Natural killer cell (primary cell): ENCODE results near the gene RAB9A. TPM values are rescaled to one million over a fixed set of nuclear protein-coding genes. Genes with fewer than 3 reads are reported as not detected.

Experiments used
- ATAC-seq, 3 donors: fragments of 150-1000 bp in 2 of 3; fragments of 200-7000 bp in 1 of 3; cut with Tn5 transposase; 1 replicate in 1 of 3; 2 replicates in 2 of 3; pipeline ENCODE4 v1.10.0; 2021; ENCODE audit warnings: mild to moderate bottlenecking in 2 of 3, moderate library complexity in 2 of 3
- DNase-seq, 2 donors: peaks; one replicate each; pipeline versions ENCODE4 v3.0.0 to v3.0.0-alpha.2; 2013 to 2021; ENCODE audit warnings: mixed read lengths in 1 of 2
- H3K27ac ChIP-seq: one replicate; pipeline ENCODE4 v1.5.1; 2013; ENCODE audit warnings: mild to moderate bottlenecking, low read length
- H3K27me3 ChIP-seq: one replicate; pipeline ENCODE4 v1.6.1; 2013; ENCODE audit warnings: low read length; ENCODE audit not compliant: control insufficient read depth, insufficient read depth
- H3K36me3 ChIP-seq: one replicate; pipeline ENCODE4 v1.6.1; 2013; ENCODE audit warnings: low read length; ENCODE audit not compliant: control insufficient read depth, insufficient read depth
- H3K4me1 ChIP-seq: one replicate; pipeline ENCODE4 v1.6.1; 2013; ENCODE audit warnings: low read length; ENCODE audit not compliant: control insufficient read depth, insufficient read depth
- H3K4me3 ChIP-seq: one replicate; pipeline ENCODE4 v1.5.1; 2013; ENCODE audit warnings: low read length
- H3K9me3 ChIP-seq: one replicate; pipeline ENCODE4 v1.6.1; 2013; ENCODE audit warnings: low read length; ENCODE audit not compliant: control insufficient read depth, insufficient read depth
- H3K27ac Mint-ChIP-seq, 2 donors: one replicate each; pipeline ENCODE4 v1.8.0; 2022; ENCODE audit warnings: mild to moderate bottlenecking in 2 of 2, mixed read lengths in 2 of 2, moderate library complexity in 1 of 2
- H3K27me3 Mint-ChIP-seq, 2 donors: one replicate each; pipeline ENCODE4 v1.8.0; 2022; ENCODE audit warnings: low read depth in 2 of 2, mixed read lengths in 2 of 2
- H3K36me3 Mint-ChIP-seq: one replicate; pipeline ENCODE4 v1.8.0; 2022; ENCODE audit warnings: mixed read lengths
- H3K4me1 Mint-ChIP-seq, 2 donors: one replicate each; pipeline ENCODE4 v1.8.0; 2022; ENCODE audit warnings: mixed read lengths in 2 of 2
- H3K4me3 Mint-ChIP-seq: one replicate; pipeline ENCODE4 v1.8.0; 2022; ENCODE audit warnings: mild to moderate bottlenecking, moderate library complexity, mixed read lengths
- H3K9me3 Mint-ChIP-seq, 2 donors: one replicate each; pipeline ENCODE4 v1.8.0; 2022; ENCODE audit warnings: mixed read lengths in 2 of 2
- CTCF ChIP-seq: fragments of 200-600 bp; IDR thresholded peaks from one replicate; pipeline ENCODE4 v1.8.0; 2022; ENCODE audit warnings: antibody characterized with exemption
- WGBS: methylation state at CpG from one replicate; pipeline ENCODE4 v1.1.7; 2013; ENCODE audit warnings: missing lambda C conversion rate; ENCODE audit not compliant: insufficient coverage; 5-methylcytosine and 5-hydroxymethylcytosine counted together
- intact Hi-C: fragments of 100-400 bp; cut with micrococcal nuclease; formaldehyde crosslinking; loops from one replicate; pipeline ENCODE4 v1.14.2; 2022
- total RNA-seq, 4 donors: library from RNA; stranded (reverse); fragments of 120-200 nt in 1 of 4; gene quantifications; one replicate each; pipeline versions ENCODE4 v1.2.3 to v1.2.4, GENCODE V29; 2013 to 2022

Gene RAB9A
- total RNA-seq, 3 donors from 2014 or later (not counting 1 experiment from before 2014, with no cell fraction given) = 27.0 to 36.9 (median 32.9) TPM

GRCh38 chrX:13748486-13748885 is 59.6 kb downstream of the RAB9A start:
- Mint-ChIP-seq H3K4me1 (peaks cover 14 to 31% of the 10 kb centered on the region in 2 donors), H3K9me3 (no peaks in the 10 kb centered on the region), H3K4me3 (no peak overlapping the region), H3K27me3 (no peaks in the 10 kb centered on the region), H3K36me3 (peaks cover 12% of the 10 kb centered on the region), H3K27ac (peak overlapping the region; percentile 6 to 75)
- Histone ChIP-seq H3K27ac (no peak overlapping the region), H3K4me1 (peaks cover 6% of the 10 kb centered on the region), H3K4me3 (no peak overlapping the region), H3K9me3 (no peaks in the 10 kb centered on the region), H3K27me3 (no peaks in the 10 kb centered on the region), H3K36me3 (peaks cover 54% of the 10 kb centered on the region)
- 90% methylated on average over 2 of the region's 3 CpGs for WGBS
- no peak for DNase-seq
- ATAC-seq = no peak
- intact Hi-C loops = loop anchor here (1.0 to 10.0 kb wide), 2 partner anchors 90 to 1586 kb away; partner anchors contain the start of gene PIGA
- no peak for TF ChIP-seq CTCF

GRCh38 chrX:13750204-13750603 is 61.3 kb downstream of the RAB9A start:
- Mint-ChIP-seq H3K27ac (peak overlapping the region; percentile 68 to 77), H3K4me3 (no peak overlapping the region), H3K27me3 (no peaks in the 10 kb centered on the region), H3K4me1 (peaks cover 19 to 36% of the 10 kb centered on the region in 2 donors), H3K36me3 (peaks cover 12% of the 10 kb centered on the region), H3K9me3 (no peaks in the 10 kb centered on the region)
- intact Hi-C loops = loop anchor here (1.0 kb wide), 1 partner anchor 282 kb away; no protein-coding TSS in a partner anchor
- ATAC-seq (peak in 1 of 3 donors; percentile 60), DNase-seq (peak in 1 of 2 donors; percentile 63)
- H3K36me3 ChIP-seq = peaks cover 55% of the 10 kb centered on the region
- no peak for TF ChIP-seq CTCF
- H3K4me3 ChIP-seq = no peak overlapping the region
- no peaks in the 10 kb centered on the region for H3K27me3 ChIP-seq
- H3K9me3 ChIP-seq = no peaks in the 10 kb centered on the region
- H3K27ac ChIP-seq = no peak overlapping the region
- peaks cover 6% of the 10 kb centered on the region for H3K4me1 ChIP-seq

- no peak for DNase-seq
- H3K36me3 ChIP-seq = peaks cover 49% of the 10 kb centered on the region
- no peak overlapping the region for H3K27ac ChIP-seq
- no peaks in the 10 kb centered on the region for H3K9me3 Mint-ChIP-seq
- peaks cover 6% of the 10 kb centered on the region for H3K4me1 ChIP-seq
- H3K4me3 ChIP-seq = no peak overlapping the region
- no peaks in the 10 kb centered on the region for H3K27me3 Mint-ChIP-seq
- H3K9me3 ChIP-seq = no peaks in the 10 kb centered on the region
- peaks cover 12% of the 10 kb centered on the region for H3K36me3 Mint-ChIP-seq
- ATAC-seq = peak in 1 of 3 donors; percentile 49
- H3K27me3 ChIP-seq = no peaks in the 10 kb centered on the region
- no peak overlapping the region for H3K4me3 Mint-ChIP-seq
- intact Hi-C loops = loop anchor here (1.0 kb wide), 1 partner anchor 281 kb away; no protein-coding TSS in a partner anchor
- peaks cover 23 to 42% of the 10 kb centered on the region in 2 donors for H3K4me1 Mint-ChIP-seq
- peak overlapping the region; percentile 68 to 77 for H3K27ac Mint-ChIP-seq
- TF ChIP-seq CTCF = no peak
These were observed 61.9 kb downstream of the RAB9A start for GRCh38 chrX:13750812-13751211.

GRCh38 chrX:13752141-13752540 is 63.2 kb downstream of the RAB9A start:
- no peak for DNase-seq
- Mint-ChIP-seq H3K36me3 (peaks cover under 1% of the 10 kb centered on the region), H3K27ac (peak overlapping the region; percentile 59 to 68), H3K27me3 (no peaks in the 10 kb centered on the region), H3K4me3 (no peak overlapping the region), H3K9me3 (no peaks in the 10 kb centered on the region), H3K4me1 (peaks cover 23 to 39% of the 10 kb centered on the region in 2 donors)
- H3K9me3 ChIP-seq = no peaks in the 10 kb centered on the region
- no peak for ATAC-seq
- intact Hi-C loops = no loop called here
- whole genome bisulfite sequencing = 83% methylated on average over 1 of the region's 3 CpGs
- TF ChIP-seq CTCF = no peak
- peaks cover 6% of the 10 kb centered on the region for H3K4me1 ChIP-seq
- H3K27me3 ChIP-seq = no peaks in the 10 kb centered on the region
- H3K4me3 ChIP-seq = no peak overlapping the region
- H3K27ac ChIP-seq = no peak overlapping the region
- peaks cover 45% of the 10 kb centered on the region for H3K36me3 ChIP-seq
